HEK293T (cell line): Measurements from ENCODE around the gene CHPF2.

ENCODE experiments used
- CTCF ChIA-PET: fragments of 350-600 bp; formaldehyde crosslinking; extraction: SDS; loops from one replicate; lab custom pipeline; 2021; ENCODE audit warnings: antibody characterized with exemption, inconsistent platforms; lab: Yijun Ruan, JAX
- POLR2A ChIA-PET: fragments of 350-600 bp; formaldehyde crosslinking; extraction: SDS; loops from one replicate; lab custom pipeline; 2020; ENCODE audit warnings: antibody characterized with exemption, inconsistent platforms; lab: Yijun Ruan, JAX
- DNase-seq: peaks from one replicate; pipeline ENCODE4 v3.0.0; 2012; ENCODE audit warnings: mixed read lengths; ENCODE audit errors: extremely low spot score
- ARNT ChIP-seq: fragments of 450-650 bp; IDR thresholded peaks from 2 replicates; pipeline ENCODE4 v1.6.1; 2017; ENCODE audit warnings: mild to moderate bottlenecking
- BHLHE40 ChIP-seq: fragments of 450-650 bp; IDR thresholded peaks from 2 replicates; pipeline ENCODE4 v1.6.1; 2016; ENCODE audit warnings: mild to moderate bottlenecking, moderate library complexity, borderline replicate concordance
- CTBP1 ChIP-seq: fragments of 450-650 bp; IDR thresholded peaks from 2 replicates; pipeline ENCODE4 v1.6.1; 2016; ENCODE audit warnings: borderline replicate concordance
- ELF4 ChIP-seq: fragments of 450-650 bp; IDR thresholded peaks from 2 replicates; pipeline ENCODE4 v1.6.1; 2017; ENCODE audit warnings: antibody characterized with exemption
- FOXA1 ChIP-seq: fragments of 450-650 bp; IDR thresholded peaks from 2 replicates; pipeline ENCODE4 v1.6.1; 2016; ENCODE audit warnings: mild to moderate bottlenecking
- FOXK2 ChIP-seq: fragments of 450-650 bp; IDR thresholded peaks from 2 replicates; pipeline ENCODE4 v1.6.1; 2016; ENCODE audit warnings: mild to moderate bottlenecking
- FOXM1 ChIP-seq: fragments of 450-650 bp; IDR thresholded peaks from 2 replicates; pipeline ENCODE4 v1.6.1; 2017; ENCODE audit warnings: mild to moderate bottlenecking, borderline replicate concordance
- HDGF ChIP-seq: fragments of 450-650 bp; IDR thresholded peaks from 2 replicates; pipeline ENCODE4 v1.6.1; 2017; ENCODE audit warnings: antibody characterized with exemption, borderline replicate concordance
- L3MBTL2 ChIP-seq: fragments of 450-650 bp; conservative IDR thresholded peaks from 2 replicates; pipeline ENCODE4 v1.6.1; 2016; ENCODE audit warnings: mild to moderate bottlenecking
- LEF1 ChIP-seq: fragments of 450-650 bp; IDR thresholded peaks from 2 replicates; pipeline ENCODE4 v1.6.1; 2017; ENCODE audit warnings: mild to moderate bottlenecking, borderline replicate concordance
- NFRKB ChIP-seq: fragments of 450-650 bp; IDR thresholded peaks from 2 replicates; pipeline ENCODE4 v1.6.1; 2016; ENCODE audit warnings: mild to moderate bottlenecking, moderate library complexity
- PKNOX1 ChIP-seq: fragments of 450-650 bp; IDR thresholded peaks from 2 replicates; pipeline ENCODE4 v1.6.1; 2016
- SP1 ChIP-seq: fragments of 450-650 bp; IDR thresholded peaks from 2 replicates; pipeline ENCODE4 v1.6.1; 2017
- SUZ12 ChIP-seq: fragments of 450-650 bp; IDR thresholded peaks from 2 replicates; pipeline ENCODE4 v1.6.1; 2016; ENCODE audit warnings: mild to moderate bottlenecking
- TARDBP ChIP-seq: fragments of 450-650 bp; IDR thresholded peaks from 2 replicates; pipeline ENCODE4 v1.6.1; 2016
- ZNF384 ChIP-seq: fragments of 450-650 bp; IDR thresholded peaks from 2 replicates; pipeline ENCODE4 v1.6.1; 2016

Gene CHPF2

GRCh38 chr7:151239837-151240459, 7.7 kb downstream of the CHPF2 start:
- DNase-seq: no peak
- CTCF ChIA-PET: interaction anchor here (0.5 to 0.6 kb wide), 2 partner anchors 68 to 72 kb away, joined by 3 to 4 read pairs; no protein-coding TSS in a partner anchor
- TF ChIP-seq L3MBTL2 (no peak), ZNF384 (no peak), FOXM1 (no peak), BHLHE40 (no peak), LEF1 (no peak), SP1 (no peak), FOXA1 (no peak), ARNT (no peak), SUZ12 (no peak), HDGF (no peak), TARDBP (no peak), ELF4 (no peak), CTBP1 (no peak), FOXK2 (no peak), NFRKB (no peak), PKNOX1 (no peak)
- POLR2A ChIA-PET: interaction anchor here (2.0 kb wide), 1 partner anchor 13 kb away, joined by 10 read pairs; the partner anchor contains the start of gene ABCF2

- ChIA-PET CTCF (interaction anchor here (0.6 kb wide), 1 partner anchor 73 kb away, joined by 4 read pairs; no protein-coding TSS in a partner anchor), POLR2A (interaction anchor here (1.3 to 2.0 kb wide), 2 partner anchors 8 to 13 kb away, joined by 5 to 10 read pairs; partner anchors contain the start of genes ABCF2 and CHPF2)
- TF ChIP-seq BHLHE40 (no peak), NFRKB (no peak), TARDBP (no peak), FOXA1 (no peak), ZNF384 (no peak), ARNT (no peak), L3MBTL2 (no peak), CTBP1 (no peak), FOXM1 (no peak), HDGF (no peak), LEF1 (no peak), SP1 (no peak), PKNOX1 (no peak), FOXK2 (no peak), SUZ12 (no peak), ELF4 (no peak)
- no peak for DNase-seq
These were observed 8.3 kb downstream of the CHPF2 start for GRCh38 chr7:151240536-151240935.

GRCh38 chr7:151240942-151241754, 8.9 kb downstream of the CHPF2 start:
- POLR2A ChIA-PET: interaction anchor here (1.3 to 2.0 kb wide), 2 partner anchors 9 to 14 kb away, joined by 5 to 10 read pairs; partner anchors contain the start of genes ABCF2 and CHPF2
- TF ChIP-seq FOXM1: no peak
- TF ChIP-seq FOXA1: no peak
- TF ChIP-seq ZNF384: no peak
- no peak for TF ChIP-seq L3MBTL2
- no peak for TF ChIP-seq PKNOX1
- no peak for TF ChIP-seq NFRKB
- TF ChIP-seq BHLHE40: no peak
- no peak for TF ChIP-seq ELF4
- TF ChIP-seq SUZ12: no peak
- CTCF ChIA-PET: no interaction called here
- DNase-seq: no peak

GRCh38 chr7:151241755-151242096, 9.4 kb downstream of the CHPF2 start:
- POLR2A ChIA-PET: interaction anchor here (1.2 to 3.5 kb wide), 3 partner anchors 9 to 15 kb away, joined by 3 to 29 read pairs (median 5); partner anchors contain the start of genes ABCF2 and CHPF2
- CTCF ChIA-PET: no interaction called here
- TF ChIP-seq LEF1 (no peak), L3MBTL2 (no peak), SUZ12 (no peak)
- no peak for DNase-seq

GRCh38 chr7:151242159-151243044, 10.1 kb downstream of the CHPF2 start:
- no peak for DNase-seq
- no peak for TF ChIP-seq HDGF
- no peak for TF ChIP-seq PKNOX1
- ChIA-PET POLR2A (interaction anchor here (1.2 to 3.5 kb wide), 3 partner anchors 9 to 15 kb away, joined by 3 to 29 read pairs (median 17); partner anchors contain the start of genes ABCF2 and CHPF2), CTCF (interaction anchor here (0.9 to 2.3 kb wide), 2 partner anchors 8 to 16 kb away, joined by 4 to 26 read pairs; partner anchors contain the start of gene ABCF2)
